M059J (cell line): ENCODE data around the gene SAC3D1. TPM values are rescaled to one million over a fixed set of nuclear protein-coding genes. Genes with fewer than 3 reads are reported as not detected.

Experiments used
- DNase-seq: peaks from one replicate; pipeline ENCODE4 v3.0.0-alpha.2; 2012; ENCODE audit warnings: low read depth
- total RNA-seq: library from RNA; depleted of rRNA; stranded (reverse); fragments of >200 nt; shearing (Covaris generic); gene quantifications from 2 replicates; pipeline ENCODE4 v1.2.3, GENCODE V29; 2014

The SAC3D1 gene
- total RNA-seq, 1 experiment from 2014 or later: 20.0 TPM

GRCh38 chr11:65059959-65060824 lies 19.2 kb downstream of the SAC3D1 start:
- no peak for DNase-seq

GRCh38 chr11:65060913-65061408 lies 20.0 kb downstream of the SAC3D1 start:
- peak; percentile 35 for DNase-seq

GRCh38 chr11:65063532-65063931 lies 22.5 kb downstream of the SAC3D1 start:
- DNase-seq: no peak

- no peak for DNase-seq
Measured at GRCh38 chr11:65064847-65065240, 23.8 kb downstream of the SAC3D1 start.

- no peak for DNase-seq
Measured at GRCh38 chr11:65065851-65066250, 24.8 kb downstream of the SAC3D1 start.

- no peak for DNase-seq
Measured at GRCh38 chr11:65066315-65066714, 25.3 kb downstream of the SAC3D1 start.

- DNase-seq: no peak
Measured at GRCh38 chr11:65066805-65067291, 25.8 kb downstream of the SAC3D1 start.

GRCh38 chr11:65067446-65067845 lies 26.4 kb downstream of the SAC3D1 start:
- DNase-seq: no peak

GRCh38 chr11:65069217-65069616 lies 28.2 kb downstream of the SAC3D1 start:
- no peak for DNase-seq

GRCh38 chr11:65071907-65072630 lies 31.1 kb downstream of the SAC3D1 start:
- DNase-seq: no peak

- DNase-seq: no peak
Measured at GRCh38 chr11:65072631-65072966, 31.6 kb downstream of the SAC3D1 start.

- peak; percentile 29 for DNase-seq
Measured at GRCh38 chr11:65077451-65077850, 36.4 kb downstream of the SAC3D1 start.

- peak; percentile 47 for DNase-seq
Measured at GRCh38 chr11:65078151-65078550, 37.1 kb downstream of the SAC3D1 start.

GRCh38 chr11:65078786-65079342 lies 37.9 kb downstream of the SAC3D1 start:
- DNase-seq: no peak

- peak; percentile 15 for DNase-seq
Measured at GRCh38 chr11:65083134-65083833, 42.3 kb downstream of the SAC3D1 start.

- peak; percentile 94 for DNase-seq
Measured at GRCh38 chr11:65083834-65084597, 43.0 kb downstream of the SAC3D1 start, which contains the start of the genes CDCA5 and ZFPL1. Gene CDCA5, minus strand, starts transcription at chr11:65084040. Its CDS starts 62 bp downstream, at chr11:65083978. Gene ZFPL1, plus strand, starts transcription at chr11:65084222. Its CDS starts 477 bp downstream, at chr11:65084699.

GRCh38 chr11:65084598-65085375 lies 43.8 kb downstream of the SAC3D1 start:
- DNase-seq: no peak

GRCh38 chr11:65085446-65085845 lies 44.4 kb downstream of the SAC3D1 start:
- no peak for DNase-seq

- DNase-seq: no peak
Measured at GRCh38 chr11:65086809-65087208, 45.8 kb downstream of the SAC3D1 start.

- no peak for DNase-seq
Measured at GRCh38 chr11:65087216-65087615, 46.2 kb downstream of the SAC3D1 start.
